HEK293 (cell line): ENCODE measurements around the gene NOC2L.

ENCODE experiments used
- CTCF ChIA-PET: fragments of 350-600 bp; formaldehyde crosslinking; extraction: SDS; loops from one replicate; lab custom pipeline; 2021; ENCODE audit warnings: antibody characterized with exemption; lab: Yijun Ruan, JAX
- POLR2A ChIA-PET: fragments of 300-600 bp; formaldehyde crosslinking; extraction: SDS; loops from one replicate; lab custom pipeline; 2020; ENCODE audit warnings: antibody characterized with exemption, inconsistent platforms; lab: Yijun Ruan, JAX
- H3K27ac ChIP-seq: fragments of 200-500 bp; sonication (Bioruptor generic); 2 replicates; pipeline ENCODE4 v1.5.1; 2014; ENCODE audit warnings: low read depth, low read length, control low read depth, inconsistent platforms; ENCODE audit errors: extremely low read depth
- H3K36me3 ChIP-seq, 2 experiments: fragments of 200-500 bp in 1 of 2; sonication (Bioruptor generic) in 1 of 2; 1 replicate in 1 of 2; 2 replicates in 1 of 2; pipeline ENCODE4 v1.5.1; 2014 to 2017; ENCODE audit warnings: inconsistent platforms in 2 of 2, low read length in 2 of 2; ENCODE audit not compliant: control insufficient read depth in 2 of 2, insufficient read depth in 1 of 2
- H3K4me1 ChIP-seq: fragments of 200-500 bp; sonication (Bioruptor generic); 2 replicates; pipeline ENCODE4 v1.5.1; 2014; ENCODE audit warnings: mild to moderate bottlenecking, low read length, inconsistent platforms; ENCODE audit not compliant: control insufficient read depth, insufficient read depth
- H3K4me3 ChIP-seq: 2 replicates; pipeline ENCODE4 v1.5.1; 2011; ENCODE audit warnings: low read depth, mild to moderate bottlenecking, control low read depth, low read length, moderate library complexity
- H3K9me3 ChIP-seq: fragments of 200-500 bp; sonication (Bioruptor generic); 2 replicates; pipeline ENCODE4 v1.5.1; 2014; ENCODE audit warnings: low read depth, low read length, inconsistent platforms; ENCODE audit not compliant: control insufficient read depth, insufficient read depth
- EGR2 ChIP-seq: fragments of 450-650 bp; formaldehyde crosslinking; IDR thresholded peaks from 2 replicates; pipeline ENCODE4 v1.5.1; 2016; ENCODE audit warnings: low read depth, missing biosample characterization, missing genetic modification characterization
- INSM2 ChIP-seq: fragments of 450-650 bp; formaldehyde crosslinking; IDR thresholded peaks from 2 replicates; pipeline ENCODE4 v1.5.1; 2016; ENCODE audit warnings: missing biosample characterization, missing genetic modification characterization
- KLF1 ChIP-seq: fragments of 450-650 bp; formaldehyde crosslinking; IDR thresholded peaks from 2 replicates; pipeline ENCODE4 v1.5.1; 2016; ENCODE audit warnings: missing biosample characterization, missing genetic modification characterization
- MEIS1 ChIP-seq: sonication (generic); formaldehyde crosslinking; IDR thresholded peaks from 2 replicates; pipeline ENCODE4 v1.8.1; 2022; ENCODE audit warnings: missing genetic modification reagents, mild to moderate bottlenecking, borderline replicate concordance
- MYNN ChIP-seq: fragments of 450-650 bp; formaldehyde crosslinking; IDR thresholded peaks from 2 replicates; pipeline ENCODE4 v1.5.1; 2016; ENCODE audit warnings: missing biosample characterization, missing genetic modification characterization, borderline replicate concordance
- PATZ1 ChIP-seq: fragments of 450-650 bp; formaldehyde crosslinking; IDR thresholded peaks from 2 replicates; pipeline ENCODE4 v1.5.1; 2016; ENCODE audit warnings: missing biosample characterization, missing genetic modification characterization
- PRDM10 ChIP-seq: fragments of 450-650 bp; formaldehyde crosslinking; IDR thresholded peaks from 2 replicates; pipeline ENCODE4 v1.5.1; 2016; ENCODE audit warnings: missing biosample characterization, missing genetic modification characterization
- TRIM28 ChIP-seq: IDR thresholded peaks from 2 replicates; pipeline ENCODE4 v1.6.1; 2011; ENCODE audit warnings: low read length, control low read depth, borderline replicate concordance
- ZEB2 ChIP-seq: fragments of 450-650 bp; formaldehyde crosslinking; IDR thresholded peaks from 2 replicates; pipeline ENCODE4 v1.5.1; 2016; ENCODE audit warnings: missing biosample characterization, missing genetic modification characterization
- ZNF132 ChIP-seq: fragments of 450-650 bp; formaldehyde crosslinking; IDR thresholded peaks from 2 replicates; pipeline ENCODE4 v1.5.1; 2017; ENCODE audit warnings: missing biosample characterization, missing genetic modification characterization, borderline replicate concordance
- ZNF175 ChIP-seq: fragments of 450-650 bp; formaldehyde crosslinking; IDR thresholded peaks from 2 replicates; pipeline ENCODE4 v1.5.1; 2016; ENCODE audit warnings: missing biosample characterization, missing genetic modification characterization
- ZNF211 ChIP-seq: fragments of 450-650 bp; formaldehyde crosslinking; IDR thresholded peaks from 2 replicates; pipeline ENCODE4 v1.5.1; 2016; ENCODE audit warnings: low read depth, missing biosample characterization, missing genetic modification characterization
- ZNF223 ChIP-seq: fragments of 450-650 bp; formaldehyde crosslinking; IDR thresholded peaks from 2 replicates; pipeline ENCODE4 v1.5.1; 2016; ENCODE audit warnings: missing biosample characterization, missing genetic modification characterization
- ZNF24 ChIP-seq: fragments of 450-650 bp; formaldehyde crosslinking; IDR thresholded peaks from 2 replicates; pipeline ENCODE4 v1.5.1; 2016; ENCODE audit warnings: missing biosample characterization, missing genetic modification characterization
- ZNF341 ChIP-seq: fragments of 450-650 bp; formaldehyde crosslinking; IDR thresholded peaks from 2 replicates; pipeline ENCODE4; 2016; ENCODE audit warnings: low read depth, missing biosample characterization, missing genetic modification characterization
- ZNF416 ChIP-seq: fragments of 450-650 bp; formaldehyde crosslinking; IDR thresholded peaks from 2 replicates; pipeline ENCODE4 v1.5.1; 2016; ENCODE audit warnings: missing biosample characterization, missing genetic modification characterization
- ZNF510 ChIP-seq: fragments of 450-650 bp; formaldehyde crosslinking; IDR thresholded peaks from 2 replicates; pipeline ENCODE4 v1.5.1; 2018; ENCODE audit warnings: mild to moderate bottlenecking, missing genetic modification characterization, missing biosample characterization; ENCODE audit not compliant: insufficient replicate concordance
- ZNF521 ChIP-seq: fragments of 450-650 bp; formaldehyde crosslinking; IDR thresholded peaks from 2 replicates; pipeline ENCODE4 v1.5.1; 2017; ENCODE audit warnings: missing biosample characterization, mild to moderate bottlenecking, missing genetic modification characterization
- ZNF560 ChIP-seq: fragments of 450-650 bp; formaldehyde crosslinking; IDR thresholded peaks from 2 replicates; pipeline ENCODE4 v1.5.1; 2017; ENCODE audit warnings: missing biosample characterization, missing genetic modification characterization, borderline replicate concordance
- ZNF785 ChIP-seq: fragments of 450-650 bp; formaldehyde crosslinking; IDR thresholded peaks from 2 replicates; pipeline ENCODE4 v1.5.1; 2016; ENCODE audit warnings: missing biosample characterization, missing genetic modification characterization
- ZSCAN23 ChIP-seq: fragments of 450-650 bp; formaldehyde crosslinking; IDR thresholded peaks from 2 replicates; pipeline ENCODE4 v1.5.1; 2016; ENCODE audit warnings: missing biosample characterization, missing genetic modification characterization
- TF ChIP-seq, protein P1 (sequence below): fragments of 450-650 bp; formaldehyde crosslinking; IDR thresholded peaks from 2 replicates; pipeline ENCODE4 v1.5.0; 2017; ENCODE audit warnings: missing biosample characterization, missing genetic modification characterization, borderline replicate concordance
- TF ChIP-seq, protein P2 (sequence below): fragments of 450-650 bp; formaldehyde crosslinking; IDR thresholded peaks from 2 replicates; pipeline ENCODE4 v1.5.1; 2016; ENCODE audit warnings: missing biosample characterization, missing genetic modification characterization

NOC2L gene

DNA sequence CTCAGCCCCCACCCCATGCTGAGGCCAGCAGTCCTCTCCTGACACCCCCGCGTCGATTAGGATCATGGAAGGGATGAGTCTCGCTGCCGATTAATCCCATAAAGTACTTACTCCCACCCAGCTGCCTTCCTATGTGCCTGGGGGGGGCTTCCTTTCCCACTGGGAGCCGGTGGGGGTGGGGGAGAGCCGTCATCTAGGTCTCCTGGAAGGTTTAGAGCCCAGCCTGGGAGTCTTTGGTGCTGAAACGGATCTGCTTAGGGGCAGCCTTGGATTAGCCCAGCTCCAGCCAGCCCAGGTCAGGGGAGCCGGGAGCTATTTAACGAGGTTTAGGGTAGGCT is 25.5 kb downstream of the NOC2L start:
- no peak overlapping the region for H3K27ac ChIP-seq
- H3K4me1 ChIP-seq, result peaks cover 36% of the 10 kb centered on the region
- H3K4me3 ChIP-seq, result no peak overlapping the region
- ChIA-PET CTCF (interaction anchor here (1.3 to 1.4 kb wide), 2 partner anchors 11 to 29 kb away, joined by 5 to 6 read pairs; no protein-coding TSS in a partner anchor), POLR2A (interaction anchor here (0.6 to 6.5 kb wide), 4 partner anchors 8 to 41 kb away, joined by 3 to 111 read pairs (median 6); no protein-coding TSS in a partner anchor)
- H3K36me3 ChIP-seq, result peaks cover 0 to 45% of the 10 kb centered on the region in 2 experiments; a peak in 1 of 3 replicates
- H3K9me3 ChIP-seq, result no peaks in the 10 kb centered on the region
- TF ChIP-seq, protein P1, sequence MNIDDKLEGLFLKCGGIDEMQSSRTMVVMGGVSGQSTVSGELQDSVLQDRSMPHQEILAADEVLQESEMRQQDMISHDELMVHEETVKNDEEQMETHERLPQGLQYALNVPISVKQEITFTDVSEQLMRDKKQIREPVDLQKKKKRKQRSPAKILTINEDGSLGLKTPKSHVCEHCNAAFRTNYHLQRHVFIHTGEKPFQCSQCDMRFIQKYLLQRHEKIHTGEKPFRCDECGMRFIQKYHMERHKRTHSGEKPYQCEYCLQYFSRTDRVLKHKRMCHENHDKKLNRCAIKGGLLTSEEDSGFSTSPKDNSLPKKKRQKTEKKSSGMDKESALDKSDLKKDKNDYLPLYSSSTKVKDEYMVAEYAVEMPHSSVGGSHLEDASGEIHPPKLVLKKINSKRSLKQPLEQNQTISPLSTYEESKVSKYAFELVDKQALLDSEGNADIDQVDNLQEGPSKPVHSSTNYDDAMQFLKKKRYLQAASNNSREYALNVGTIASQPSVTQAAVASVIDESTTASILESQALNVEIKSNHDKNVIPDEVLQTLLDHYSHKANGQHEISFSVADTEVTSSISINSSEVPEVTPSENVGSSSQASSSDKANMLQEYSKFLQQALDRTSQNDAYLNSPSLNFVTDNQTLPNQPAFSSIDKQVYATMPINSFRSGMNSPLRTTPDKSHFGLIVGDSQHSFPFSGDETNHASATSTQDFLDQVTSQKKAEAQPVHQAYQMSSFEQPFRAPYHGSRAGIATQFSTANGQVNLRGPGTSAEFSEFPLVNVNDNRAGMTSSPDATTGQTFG (tag by site-specific recombination), result no peak
- TF ChIP-seq ZNF785 (tag by site-specific recombination), result no peak
- no peak for TF ChIP-seq PRDM10 (tag by site-specific recombination)
- TF ChIP-seq TRIM28, result no peak
- TF ChIP-seq ZNF175 (tag by site-specific recombination), result no peak
- TF ChIP-seq MEIS1 (CRISPR knock-in tag), result no peak
- TF ChIP-seq ZNF223 (tag by site-specific recombination), result no peak
- TF ChIP-seq ZNF341 (tag by site-specific recombination), result peak; percentile 40; the same call in 1 of the 2 replicates
- TF ChIP-seq ZEB2 (tag by site-specific recombination), result peak; percentile 71
- no peak for TF ChIP-seq ZNF132 (tag by site-specific recombination)
- TF ChIP-seq ZNF211 (tag by site-specific recombination), result no peak
- no peak for TF ChIP-seq ZNF560 (tag by site-specific recombination)
- peak; percentile 84 for TF ChIP-seq PATZ1 (tag by site-specific recombination)
- TF ChIP-seq EGR2 (tag by site-specific recombination), result peak; percentile 23; the same call in 1 of the 2 replicates
- no peak for TF ChIP-seq ZNF416
- TF ChIP-seq, protein P2, sequence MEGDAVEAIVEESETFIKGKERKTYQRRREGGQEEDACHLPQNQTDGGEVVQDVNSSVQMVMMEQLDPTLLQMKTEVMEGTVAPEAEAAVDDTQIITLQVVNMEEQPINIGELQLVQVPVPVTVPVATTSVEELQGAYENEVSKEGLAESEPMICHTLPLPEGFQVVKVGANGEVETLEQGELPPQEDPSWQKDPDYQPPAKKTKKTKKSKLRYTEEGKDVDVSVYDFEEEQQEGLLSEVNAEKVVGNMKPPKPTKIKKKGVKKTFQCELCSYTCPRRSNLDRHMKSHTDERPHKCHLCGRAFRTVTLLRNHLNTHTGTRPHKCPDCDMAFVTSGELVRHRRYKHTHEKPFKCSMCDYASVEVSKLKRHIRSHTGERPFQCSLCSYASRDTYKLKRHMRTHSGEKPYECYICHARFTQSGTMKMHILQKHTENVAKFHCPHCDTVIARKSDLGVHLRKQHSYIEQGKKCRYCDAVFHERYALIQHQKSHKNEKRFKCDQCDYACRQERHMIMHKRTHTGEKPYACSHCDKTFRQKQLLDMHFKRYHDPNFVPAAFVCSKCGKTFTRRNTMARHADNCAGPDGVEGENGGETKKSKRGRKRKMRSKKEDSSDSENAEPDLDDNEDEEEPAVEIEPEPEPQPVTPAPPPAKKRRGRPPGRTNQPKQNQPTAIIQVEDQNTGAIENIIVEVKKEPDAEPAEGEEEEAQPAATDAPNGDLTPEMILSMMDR (tag by site-specific recombination), result no peak
- TF ChIP-seq ZSCAN23 (tag by site-specific recombination), result no peak
- TF ChIP-seq INSM2 (tag by site-specific recombination), result no peak
- TF ChIP-seq MYNN (tag by site-specific recombination), result no peak
- no peak for TF ChIP-seq ZNF521 (tag by site-specific recombination)
- no peak for TF ChIP-seq ZNF510
- 0 out of 2 replicates have a peak, but pooled peaks have one; percentile 26 for TF ChIP-seq KLF1
- no peak for TF ChIP-seq ZNF24 (tag by site-specific recombination)
